Measurements from ENCODE around the gene NOS3. TPM values are rescaled to one million over a fixed set of nuclear protein-coding genes. Genes with fewer than 3 reads are reported as not detected.

The NOS3 gene
- total RNA-seq, 4 donors from 2014 or later: 1.4 to 10.8 (median 4.2) TPM

DNA sequence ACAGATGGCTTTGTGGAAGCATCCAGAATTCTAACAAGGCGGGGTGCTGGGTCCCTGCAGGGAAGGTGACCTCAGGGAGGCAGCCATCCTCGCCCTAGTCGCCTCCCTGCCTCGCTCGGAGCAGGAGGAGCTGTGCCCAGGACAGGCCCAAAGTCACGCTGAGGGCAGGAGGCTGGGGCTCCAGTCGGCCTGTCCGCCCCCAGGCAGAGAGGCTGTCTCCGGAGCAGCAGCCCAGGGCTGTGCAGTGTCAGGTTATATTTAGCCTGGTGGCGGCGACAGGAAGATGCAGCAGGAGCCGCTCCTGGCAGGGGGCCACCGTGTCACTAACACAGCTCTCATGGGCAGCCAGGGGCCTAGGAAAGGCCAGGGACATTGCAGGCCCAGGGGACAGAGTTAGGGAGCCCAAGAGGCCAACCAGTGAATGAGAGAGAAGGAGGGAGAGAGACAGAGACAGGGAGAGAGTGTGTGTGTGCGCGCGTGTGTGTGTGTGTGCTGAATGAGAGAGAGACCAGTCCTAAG lies 26.2 kb upstream of the NOS3 start:
- ATAC-seq: peak in 1 of 2 donors; percentile 32
- H3K9me3 ChIP-seq: no peaks in the 10 kb centered on the region
- H3K4me3 ChIP-seq: no peak overlapping the region
- H3K36me3 ChIP-seq: no peaks in the 10 kb centered on the region
- H3K4me1 ChIP-seq: peaks cover 18 to 19% of the 10 kb centered on the region in 2 donors
- no peaks in the 10 kb centered on the region for H3K27me3 ChIP-seq
- no peak for TF ChIP-seq POLR2A (IDR thresholded peaks at IDR 0.05)
- peak in 1 of 5 experiments; percentile 10 for TF ChIP-seq CTCF (IDR thresholded peaks at IDR 0.05 in 4 of 5, conservative IDR thresholded peaks at IDR 0.05 in 1 of 5)
- intact Hi-C loops (cut with DNase I; ENCODE audit: low total_unique reads): no loop called here
- in situ Hi-C loops (cut with MboI; ENCODE audit: low sequenced_read_pairs in 4 of 4): no loop called here
- no peak overlapping the region for H3K27ac ChIP-seq
- DNase-seq: no peak

- DNase-seq (no peak), ATAC-seq (no peak)
- no peak overlapping the region for H3K4me3 ChIP-seq
- H3K9me3 ChIP-seq: no peaks in the 10 kb centered on the region
- in situ Hi-C loops (cut with MboI; ENCODE audit: low sequenced_read_pairs in 4 of 4) (no loop called here), intact Hi-C loops (cut with DNase I; ENCODE audit: low total_unique reads) (no loop called here)
- TF ChIP-seq CTCF (IDR thresholded peaks at IDR 0.05 in 4 of 5, conservative IDR thresholded peaks at IDR 0.05 in 1 of 5) (no peak), POLR2A (IDR thresholded peaks at IDR 0.05) (no peak)
- H3K27ac ChIP-seq: no peak overlapping the region
- peaks cover 18 to 20% of the 10 kb centered on the region in 2 donors for H3K4me1 ChIP-seq
- H3K27me3 ChIP-seq: no peaks in the 10 kb centered on the region
- H3K36me3 ChIP-seq: no peaks in the 10 kb centered on the region
Measured at GRCh38 chr7:150965273-150965830, 25.5 kb upstream of the NOS3 start.

DNA sequence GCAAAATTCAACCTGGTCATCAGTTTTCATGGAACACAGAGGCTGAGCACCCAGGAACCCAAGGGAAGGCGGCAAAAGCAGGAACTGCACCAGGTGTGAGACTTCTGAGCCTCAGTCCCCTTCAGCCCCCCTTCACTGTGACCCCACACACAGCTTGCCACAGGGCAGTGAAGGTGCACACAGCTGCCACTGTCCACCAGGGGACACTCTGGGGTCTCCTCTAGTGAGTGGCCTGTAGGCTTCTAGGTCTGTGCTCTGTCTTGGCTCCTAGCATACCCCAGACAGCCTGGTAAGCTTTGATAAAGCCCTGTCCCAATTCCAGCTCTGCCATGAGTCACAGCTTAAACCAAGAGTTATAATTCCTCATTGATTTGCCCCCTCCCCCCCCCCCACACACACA lies 24.8 kb upstream of the NOS3 start:
- intact Hi-C loops (cut with DNase I; ENCODE audit: low total_unique reads) (no loop called here), in situ Hi-C loops (cut with MboI; ENCODE audit: low sequenced_read_pairs in 4 of 4) (no loop called here)
- Histone ChIP-seq H3K9me3 (no peaks in the 10 kb centered on the region), H3K4me3 (no peak overlapping the region), H3K4me1 (peaks cover 18 to 20% of the 10 kb centered on the region in 2 donors), H3K36me3 (no peaks in the 10 kb centered on the region), H3K27me3 (peaks cover 0 to 2% (median 0%) of the 10 kb centered on the region in 3 donors), H3K27ac (no peak overlapping the region)
- TF ChIP-seq CTCF (IDR thresholded peaks at IDR 0.05 in 4 of 5, conservative IDR thresholded peaks at IDR 0.05 in 1 of 5) (no peak), POLR2A (IDR thresholded peaks at IDR 0.05) (no peak)
- DNase-seq (no peak), ATAC-seq (no peak)

GRCh38 chr7:150967349-150967748 lies 23.5 kb upstream of the NOS3 start:
- DNase-seq: no peak
- H3K27ac ChIP-seq: no peak overlapping the region
- no peak for ATAC-seq
- no peak for TF ChIP-seq CTCF (IDR thresholded peaks at IDR 0.05 in 4 of 5, conservative IDR thresholded peaks at IDR 0.05 in 1 of 5)
- no peak for TF ChIP-seq POLR2A (IDR thresholded peaks at IDR 0.05)
- in situ Hi-C loops (cut with MboI; ENCODE audit: low sequenced_read_pairs in 4 of 4) (no loop called here), intact Hi-C loops (cut with DNase I; ENCODE audit: low total_unique reads) (no loop called here)
- peaks cover 0 to 11% (median 6%) of the 10 kb centered on the region in 3 donors for H3K27me3 ChIP-seq
- peaks cover 18 to 27% of the 10 kb centered on the region in 2 donors for H3K4me1 ChIP-seq
- no peaks in the 10 kb centered on the region for H3K36me3 ChIP-seq
- H3K4me3 ChIP-seq: no peak overlapping the region
- H3K9me3 ChIP-seq: no peaks in the 10 kb centered on the region
